ENCODE results near the gene ALOX5. TPM values are rescaled to one million over a fixed set of nuclear protein-coding genes. Genes with fewer than 3 reads are reported as not detected.
"Not testable (repeated sequence)": the region's sequence is repeated elsewhere in the genome, so short reads cannot be mapped to it uniquely, and the experiment has no call there.

Gene ALOX5
- total RNA-seq, 1 donor from 2014 or later: 4.1 TPM

GRCh38 chr10:45374350-45375052 lies 485 bp downstream of the ALOX5 start:
- ATAC-seq: peak; percentile 56

- no peak for ATAC-seq
These were observed 1.1 kb downstream of the ALOX5 start for GRCh38 chr10:45375101-45375500.

GRCh38 chr10:45375716-45376231 lies 1.8 kb downstream of the ALOX5 start:
- ATAC-seq: no peak

- no peak for ATAC-seq
These were observed 2.4 kb downstream of the ALOX5 start for GRCh38 chr10:45376371-45376801.

GRCh38 chr10:45377321-45377720 lies 3.3 kb downstream of the ALOX5 start:
- no peak for ATAC-seq

GRCh38 chr10:45377858-45378257 lies 3.8 kb downstream of the ALOX5 start:
- ATAC-seq: no peak

DNA sequence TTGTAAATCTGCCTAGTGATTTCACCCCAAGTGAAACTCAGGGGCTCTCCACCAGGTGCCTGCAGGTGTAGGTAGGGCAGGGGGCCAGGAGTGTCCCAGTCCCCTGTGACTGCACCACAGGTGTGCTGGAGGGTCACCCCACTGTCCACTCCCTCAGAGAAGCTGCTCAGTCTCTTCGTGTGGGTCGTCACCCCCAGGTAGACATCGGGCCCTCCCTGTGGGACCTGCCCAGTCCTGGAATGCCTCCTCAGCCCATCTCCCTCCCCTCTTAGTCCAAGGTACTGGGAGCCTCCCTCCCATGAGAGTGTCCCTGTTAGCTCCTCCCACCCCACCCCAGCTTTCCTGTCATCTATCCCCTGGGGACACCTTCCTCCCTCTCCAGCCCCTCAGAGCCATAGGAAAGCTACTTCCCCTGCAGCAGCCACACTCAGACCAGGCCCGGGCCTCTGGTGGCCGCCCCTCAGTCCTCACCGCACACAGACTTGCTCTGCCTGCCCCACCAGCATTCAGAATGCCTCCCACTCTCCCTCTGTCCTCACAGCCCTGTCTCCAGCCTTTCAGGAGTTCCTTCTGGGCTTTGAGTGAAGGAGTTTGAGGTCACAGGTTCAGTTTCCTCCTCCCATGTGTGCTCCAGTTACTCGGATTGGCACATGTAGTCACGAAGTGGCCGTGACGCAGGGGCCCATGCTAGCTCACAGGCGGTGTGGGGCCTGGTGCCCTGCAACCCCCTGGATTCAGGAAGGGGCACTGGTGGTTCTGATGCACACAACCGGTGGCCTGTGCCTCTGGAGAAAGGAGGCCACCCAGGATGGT lies 5.1 kb downstream of the ALOX5 start:
- ATAC-seq: no peak

DNA sequence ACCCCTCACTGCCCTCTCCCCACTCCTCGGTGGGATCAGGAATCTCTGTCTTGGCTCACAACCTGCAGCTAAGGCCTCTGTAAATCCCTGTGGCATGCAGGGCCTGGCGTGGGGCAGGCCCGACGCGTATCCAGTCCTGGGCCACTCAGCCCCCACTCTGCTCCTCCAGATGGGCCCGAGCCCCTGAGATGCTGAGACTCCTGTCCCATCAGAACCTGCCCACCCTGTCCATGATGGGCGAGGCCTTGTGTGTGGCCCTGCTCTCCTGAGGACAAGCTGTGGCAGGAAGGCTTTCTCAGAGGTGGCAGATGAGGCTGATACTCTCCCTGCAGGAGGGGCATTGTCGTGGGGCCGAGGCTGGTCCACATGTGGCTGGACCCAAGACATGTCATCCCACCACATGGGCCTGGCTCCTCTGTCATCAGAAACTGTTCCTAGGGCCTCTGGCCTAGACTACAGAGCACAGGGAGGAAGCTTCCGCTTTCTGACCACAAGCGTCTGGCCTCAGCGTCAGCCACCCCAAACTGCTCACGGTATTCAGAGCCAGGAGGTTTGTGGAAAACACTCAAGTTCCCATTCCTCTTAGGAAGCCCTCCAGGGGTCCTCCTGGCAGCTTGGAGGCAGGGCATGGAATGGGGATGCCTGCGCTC lies 6.0 kb downstream of the ALOX5 start:
- ATAC-seq: peak; percentile 19

DNA sequence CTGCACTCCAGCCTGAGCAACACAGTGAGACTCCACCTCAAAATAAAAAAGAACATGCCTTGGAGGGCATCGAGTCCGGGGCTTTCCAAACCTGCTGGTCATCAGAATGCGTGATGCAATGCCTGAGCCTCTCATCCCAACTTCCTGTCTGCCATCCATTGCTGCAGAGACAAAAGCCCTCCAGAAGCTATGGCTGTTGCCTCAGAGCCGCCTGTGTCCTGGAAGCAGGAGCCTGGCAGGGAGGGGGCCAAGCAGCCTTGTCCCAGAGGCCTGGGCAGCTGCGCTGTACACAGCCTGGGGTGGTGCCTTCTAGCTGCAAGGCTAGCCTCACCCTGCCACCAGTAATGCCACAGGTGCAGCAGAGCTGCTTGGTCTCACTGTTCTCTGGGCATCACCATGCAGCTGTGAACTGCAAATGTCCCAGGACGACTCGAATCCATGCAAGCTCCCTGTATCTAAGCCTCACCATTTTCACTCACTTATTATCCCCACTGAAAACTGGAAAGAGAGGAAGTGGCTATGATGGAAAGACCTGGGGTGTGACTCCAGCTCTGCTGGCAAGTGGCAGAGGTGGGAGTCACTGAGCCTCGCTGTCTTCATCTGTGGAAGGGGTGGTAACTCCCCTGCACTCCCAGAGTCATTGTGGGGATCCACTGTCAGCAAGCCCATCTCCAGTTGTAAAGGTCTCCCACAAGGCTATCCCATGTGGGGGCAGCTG lies 7.0 kb downstream of the ALOX5 start:
- ATAC-seq: no peak

DNA sequence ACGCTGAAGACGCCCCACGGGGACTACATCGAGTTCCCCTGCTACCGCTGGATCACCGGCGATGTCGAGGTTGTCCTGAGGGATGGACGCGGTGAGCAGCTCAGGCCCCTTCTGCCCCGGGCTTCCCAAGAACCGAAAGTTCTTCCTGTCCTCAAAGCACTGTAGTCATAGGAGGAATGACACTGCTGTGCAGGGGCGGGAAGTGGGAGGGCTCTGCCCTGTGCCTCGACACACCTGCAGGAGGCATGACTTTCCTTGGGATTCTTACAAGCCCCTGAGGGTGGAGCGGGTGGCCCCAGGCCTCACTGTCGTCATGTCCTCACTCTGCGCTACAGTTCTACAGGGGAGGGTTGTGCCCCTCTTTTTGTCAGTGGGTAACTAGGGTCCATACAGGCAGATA lies 8.6 kb downstream of the ALOX5 start:
- ATAC-seq: no peak

DNA sequence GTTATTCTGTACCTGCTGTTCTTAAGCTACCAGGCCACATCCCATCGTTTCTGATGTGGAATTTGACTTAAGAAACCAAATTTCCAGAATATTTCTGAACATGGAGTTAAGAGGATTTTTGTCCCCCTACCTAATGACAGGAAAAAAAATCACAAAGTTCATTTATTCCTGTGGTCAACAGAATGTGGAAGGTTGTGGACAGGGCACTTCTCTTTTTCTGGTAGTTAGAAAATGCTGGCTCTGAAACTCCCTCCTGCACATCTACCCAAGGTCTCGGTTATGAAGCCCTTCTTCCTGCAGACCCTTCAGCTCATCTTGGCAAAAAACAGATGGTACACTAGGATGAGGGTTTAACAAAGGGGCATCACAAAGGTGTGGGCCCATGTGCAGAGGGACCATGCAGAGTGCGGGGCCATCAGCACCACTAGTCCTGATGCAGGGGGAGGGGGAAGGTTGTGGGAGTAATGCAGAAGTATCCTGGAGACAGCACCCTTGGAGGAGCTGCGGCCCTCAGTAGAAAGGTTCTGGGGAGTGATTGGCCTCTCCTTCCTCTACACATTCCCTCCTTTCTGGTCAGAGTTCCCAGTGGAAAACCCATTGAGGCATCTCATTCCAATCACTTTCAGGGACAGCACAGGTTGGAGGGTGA lies 9.8 kb downstream of the ALOX5 start:
- ATAC-seq: no peak

DNA sequence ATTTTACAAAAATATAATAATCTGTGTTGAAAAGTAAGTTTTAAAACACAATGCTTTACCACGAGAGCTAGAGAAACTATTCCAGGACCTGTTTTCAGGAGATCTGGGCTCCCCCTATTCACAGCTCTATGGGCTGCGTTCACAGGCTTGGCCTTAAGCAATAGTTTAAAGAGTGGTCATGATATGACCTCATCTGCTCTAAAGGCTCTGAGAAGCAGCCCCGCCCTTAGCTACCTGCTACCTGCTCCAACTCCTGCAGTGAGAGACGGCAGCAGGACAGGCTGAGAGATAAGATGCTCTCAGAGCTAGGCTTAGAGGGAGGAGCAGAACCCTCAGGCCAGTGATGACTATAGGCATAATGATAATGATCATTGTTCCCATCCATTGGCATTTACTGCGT lies 12.6 kb downstream of the ALOX5 start:
- ATAC-seq: peak; percentile 64

- no peak for ATAC-seq
These were observed 13.3 kb downstream of the ALOX5 start for GRCh38 chr10:45387096-45387893.

DNA sequence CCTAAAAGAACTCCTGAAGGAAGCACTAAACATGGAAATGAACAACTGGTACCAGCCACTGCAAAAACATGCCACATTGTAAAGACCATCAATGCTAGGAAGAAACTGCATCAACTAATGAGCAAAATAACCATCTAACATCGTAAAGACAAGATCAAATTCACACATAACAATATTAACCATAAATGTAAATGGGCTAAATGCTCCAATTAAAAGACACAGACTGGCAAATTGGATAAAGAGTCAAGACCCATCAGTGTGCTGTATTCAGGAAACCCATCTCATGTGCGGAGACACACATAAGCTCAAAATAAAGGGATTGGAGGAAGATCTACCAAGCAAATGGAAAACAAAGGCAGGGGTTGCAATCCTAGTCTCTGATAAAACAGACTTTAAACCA lies 15.7 kb downstream of the ALOX5 start:
- not testable (repeated sequence) for ATAC-seq

DNA sequence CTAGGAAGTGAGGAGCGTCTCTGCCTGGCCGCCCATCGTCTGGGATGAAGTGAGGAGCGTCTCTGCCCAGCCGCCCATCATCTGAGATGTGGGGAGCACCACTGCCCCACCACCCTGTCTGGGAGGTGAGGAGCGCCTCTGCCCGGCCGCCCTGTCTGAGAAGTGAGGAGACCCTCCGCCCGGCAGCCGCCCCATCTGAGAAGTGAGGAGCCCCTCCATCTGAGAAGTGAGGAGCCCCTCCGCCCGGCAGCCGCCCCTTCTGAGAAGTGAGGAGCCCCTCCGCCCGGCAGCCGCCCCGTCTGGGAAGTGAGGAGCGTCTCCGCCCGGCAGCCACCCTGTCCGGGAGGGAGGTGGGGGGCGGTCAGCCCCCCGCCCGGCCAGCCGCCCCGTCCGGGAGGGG lies 17.6 kb downstream of the ALOX5 start:
- not testable (repeated sequence) for ATAC-seq

DNA sequence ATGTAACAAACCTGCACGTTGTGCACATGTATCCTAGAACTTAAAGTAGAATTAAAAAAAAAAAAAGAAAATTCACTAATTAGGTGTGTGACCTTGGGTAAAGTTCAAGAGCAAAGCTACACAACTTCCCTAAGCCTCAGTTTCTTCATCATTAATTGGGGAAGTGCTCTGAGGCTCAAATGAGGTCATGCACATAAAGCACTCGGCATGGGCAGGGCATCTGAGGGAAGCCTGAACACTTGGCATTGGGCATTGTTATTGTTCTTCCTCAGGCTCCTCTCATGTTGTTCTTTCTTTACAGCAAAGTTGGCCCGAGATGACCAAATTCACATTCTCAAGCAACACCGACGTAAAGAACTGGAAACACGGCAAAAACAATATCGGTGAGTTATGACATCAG lies 21.5 kb downstream of the ALOX5 start:
- ATAC-seq: no peak

DNA sequence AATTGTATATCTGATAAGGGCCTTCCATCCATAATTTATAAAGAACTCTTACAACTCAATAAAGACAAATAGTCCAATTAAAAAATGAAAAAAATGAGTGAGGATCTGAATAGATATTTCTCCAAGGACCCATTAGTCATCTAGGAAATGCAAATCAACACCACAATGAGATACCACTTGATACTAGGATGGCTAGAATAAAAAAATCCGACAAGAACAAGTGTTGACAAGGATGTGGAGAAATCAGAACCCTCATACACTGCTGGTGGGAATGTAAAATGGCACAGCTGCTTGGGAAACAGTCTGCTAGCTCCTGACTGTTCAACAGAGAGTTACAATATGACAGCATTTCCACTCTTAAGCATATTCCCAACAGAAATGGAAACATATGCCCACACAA lies 24.6 kb downstream of the ALOX5 start:
- no peak for ATAC-seq

GRCh38 chr10:45399113-45399512 lies 25.1 kb downstream of the ALOX5 start:
- no peak for ATAC-seq

DNA sequence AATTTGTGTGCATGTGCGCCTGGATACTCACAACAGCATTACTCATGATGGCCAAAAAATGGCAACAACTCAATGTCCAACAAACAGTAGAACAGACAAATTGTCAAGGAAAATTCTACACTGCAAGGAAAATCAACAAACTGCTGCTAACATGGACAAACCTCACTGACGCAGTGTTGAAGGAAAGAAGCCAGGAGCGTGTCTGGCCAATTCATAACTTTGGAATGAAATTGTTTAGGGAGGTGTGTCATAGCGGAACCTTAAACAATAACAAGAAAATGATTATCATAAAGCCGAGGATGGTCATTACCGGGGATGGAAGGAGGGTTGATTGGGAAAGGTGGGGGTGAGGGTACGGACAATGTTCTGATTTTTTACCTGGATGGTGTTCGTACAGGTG lies 29.1 kb downstream of the ALOX5 start:
- ATAC-seq: no peak

DNA sequence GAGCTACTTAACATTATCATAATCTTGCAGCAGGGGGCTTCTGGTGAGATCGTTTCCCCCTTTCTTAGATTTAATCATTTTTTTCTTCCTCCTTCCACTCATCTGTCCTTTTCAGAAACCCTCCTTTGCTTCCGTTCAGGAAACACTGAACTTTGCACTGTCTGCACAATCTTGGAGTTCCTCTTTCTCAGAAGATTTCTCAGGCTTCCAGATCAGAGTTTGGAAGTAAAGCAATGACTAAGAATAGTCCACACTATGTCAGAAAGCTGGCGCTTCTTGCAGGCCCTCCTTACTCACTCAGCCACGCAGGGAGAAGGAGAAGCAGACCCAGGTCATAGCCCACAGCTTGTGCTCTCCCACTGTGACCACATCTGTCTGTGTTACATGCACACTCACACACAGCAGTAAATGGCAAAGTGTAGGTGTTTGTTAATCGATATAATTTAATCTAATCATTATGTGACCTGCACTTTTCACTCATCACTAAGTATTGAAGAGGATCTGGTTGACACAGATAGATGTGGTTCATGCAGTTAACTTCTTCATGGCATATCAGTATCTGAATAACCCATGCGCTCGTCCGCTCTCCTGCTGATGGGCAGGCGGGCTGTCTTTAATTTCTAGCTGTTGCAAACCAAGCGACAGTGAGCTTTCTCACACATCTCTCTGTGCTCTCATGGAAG lies 30.2 kb downstream of the ALOX5 start:
- ATAC-seq: no peak

DNA sequence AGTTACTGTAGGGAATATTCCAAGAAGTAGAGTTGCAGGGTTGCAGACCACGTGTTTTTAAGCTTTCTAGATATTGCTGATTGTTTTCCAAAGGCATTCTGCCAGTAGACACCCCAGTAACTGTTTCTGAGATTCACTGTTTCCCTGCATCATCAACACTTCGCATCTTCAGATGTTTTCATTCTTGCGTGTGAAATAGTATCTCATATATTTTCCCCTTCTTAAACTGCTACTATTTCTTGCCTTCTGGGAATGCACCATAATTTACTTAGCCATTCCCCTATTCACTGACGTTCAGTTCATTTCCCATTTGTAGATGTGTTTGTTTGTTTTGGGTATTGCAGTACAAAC lies 30.7 kb downstream of the ALOX5 start:
- no peak for ATAC-seq

Data from esophagus mucosa (tissue), 1 donor.